SK-N-SH treated with all-trans-retinoic acid at 6 μM for 48 hours (cell line): Measurements from ENCODE around the gene DHPS.

Experiments used
- ATAC-seq: fragments of 200-7000 bp; cut with Tn5 transposase; 3 replicates; pipeline ENCODE4 v1.9.1; 2020; ENCODE audit warnings: mild to moderate bottlenecking, moderate library complexity
- ARNTL ChIP-seq: fragments of 450-650 bp; formaldehyde crosslinking; IDR thresholded peaks from 2 replicates; pipeline ENCODE4 v1.5.0; 2020; ENCODE audit warnings: low read depth, mild to moderate bottlenecking, moderate library complexity, borderline replicate concordance
- BACH2 ChIP-seq: fragments of 250-450 bp; sonication (Bioruptor Pico); IDR thresholded peaks from 2 replicates; pipeline ENCODE4 v1.9.0; 2021; ENCODE audit warnings: mild to moderate bottlenecking, borderline replicate concordance
- CSDC2 ChIP-seq: fragments of 250-450 bp; sonication (Bioruptor Pico); IDR thresholded peaks from 2 replicates; pipeline ENCODE4 v1.5.0; 2020; ENCODE audit warnings: mild to moderate bottlenecking, moderate library complexity
- ESRRG ChIP-seq: fragments of 250-450 bp; sonication (Bioruptor Pico); IDR thresholded peaks from 2 replicates; pipeline ENCODE4 v1.6.1; 2021; ENCODE audit warnings: mild to moderate bottlenecking
- GLIS3 ChIP-seq: fragments of 250-450 bp; sonication (Bioruptor Pico); IDR thresholded peaks from 2 replicates; pipeline ENCODE4 v1.5.0; 2020; ENCODE audit warnings: mild to moderate bottlenecking, moderate library complexity
- OSR1 ChIP-seq: fragments of 250-450 bp; sonication (Bioruptor Pico); IDR thresholded peaks from 2 replicates; pipeline ENCODE4 v1.8.0; 2022; ENCODE audit warnings: moderate library complexity, mild to moderate bottlenecking, inconsistent platforms
- PATZ1 ChIP-seq: fragments of 250-450 bp; sonication (Bioruptor Pico); IDR thresholded peaks from 2 replicates; pipeline ENCODE4 v1.8.0; 2020; ENCODE audit warnings: mild to moderate bottlenecking, moderate library complexity, borderline replicate concordance
- POU6F1 ChIP-seq: fragments of 250-450 bp; sonication (Bioruptor Pico); IDR thresholded peaks from 2 replicates; pipeline ENCODE4 v1.8.0; 2021; ENCODE audit warnings: low read depth, mild to moderate bottlenecking, moderate library complexity, borderline replicate concordance
- PPARA ChIP-seq: fragments of 250-450 bp; sonication (Bioruptor Pico); IDR thresholded peaks from 2 replicates; pipeline ENCODE4 v1.5.0; 2020; ENCODE audit warnings: mild to moderate bottlenecking, borderline replicate concordance
- RARB ChIP-seq: fragments of 250-450 bp; sonication (Bioruptor Pico); IDR thresholded peaks from 2 replicates; pipeline ENCODE4 v1.8.0; 2021; ENCODE audit warnings: mild to moderate bottlenecking, moderate library complexity
- SNAI2 ChIP-seq: fragments of 250-450 bp; sonication (Bioruptor Pico); IDR thresholded peaks from 2 replicates; pipeline ENCODE4 v1.5.0; 2020; ENCODE audit warnings: mild to moderate bottlenecking, moderate library complexity
- TCF4 ChIP-seq: fragments of 250-450 bp; sonication (Bioruptor Pico); IDR thresholded peaks from 2 replicates; pipeline ENCODE4 v1.8.0; 2021; ENCODE audit warnings: mild to moderate bottlenecking, moderate library complexity, borderline replicate concordance
- TOX ChIP-seq: fragments of 250-450 bp; sonication (Bioruptor Pico); IDR thresholded peaks from 2 replicates; pipeline ENCODE4 v1.8.0; 2021; ENCODE audit warnings: mild to moderate bottlenecking, moderate library complexity, borderline replicate concordance
- ZC3H10 ChIP-seq: fragments of 250-450 bp; sonication (Bioruptor Pico); IDR thresholded peaks from 2 replicates; pipeline ENCODE4 v1.5.1; 2021; ENCODE audit warnings: mild to moderate bottlenecking, moderate library complexity
- ZFP3 ChIP-seq: fragments of 250-450 bp; sonication (Bioruptor Pico); IDR thresholded peaks from 2 replicates; pipeline ENCODE4 v1.5.0; 2020; ENCODE audit warnings: mild to moderate bottlenecking, moderate library complexity
- ZFP30 ChIP-seq: fragments of 450-650 bp; formaldehyde crosslinking; IDR thresholded peaks from 2 replicates; pipeline ENCODE4 v1.5.0; 2022; ENCODE audit warnings: mild to moderate bottlenecking, moderate library complexity
- ZNF565 ChIP-seq: fragments of 450-650 bp; formaldehyde crosslinking; conservative IDR thresholded peaks from 2 replicates; pipeline ENCODE4 v1.5.0; 2020; ENCODE audit warnings: low read depth, mild to moderate bottlenecking, moderate library complexity
- ZNF70 ChIP-seq: fragments of 450-650 bp; formaldehyde crosslinking; IDR thresholded peaks from 2 replicates; pipeline ENCODE4 v1.5.0; 2020; ENCODE audit warnings: mild to moderate bottlenecking, moderate library complexity
- ZNF8 ChIP-seq: fragments of 450-650 bp; formaldehyde crosslinking; IDR thresholded peaks from 2 replicates; pipeline ENCODE4 v1.5.0; 2020; ENCODE audit warnings: mild to moderate bottlenecking, moderate library complexity
- TF ChIP-seq, protein P1 (sequence below): fragments of 250-450 bp; sonication (Bioruptor Pico); IDR thresholded peaks from 2 replicates; pipeline ENCODE4 v1.5.1; 2020; ENCODE audit warnings: low read depth, mild to moderate bottlenecking, moderate library complexity
- TF ChIP-seq, protein P2 (sequence below): fragments of 250-450 bp; sonication (Bioruptor Pico); IDR thresholded peaks from 2 replicates; pipeline ENCODE4 v1.5.1; 2021; ENCODE audit warnings: mild to moderate bottlenecking, moderate library complexity

Gene DHPS

DNA sequence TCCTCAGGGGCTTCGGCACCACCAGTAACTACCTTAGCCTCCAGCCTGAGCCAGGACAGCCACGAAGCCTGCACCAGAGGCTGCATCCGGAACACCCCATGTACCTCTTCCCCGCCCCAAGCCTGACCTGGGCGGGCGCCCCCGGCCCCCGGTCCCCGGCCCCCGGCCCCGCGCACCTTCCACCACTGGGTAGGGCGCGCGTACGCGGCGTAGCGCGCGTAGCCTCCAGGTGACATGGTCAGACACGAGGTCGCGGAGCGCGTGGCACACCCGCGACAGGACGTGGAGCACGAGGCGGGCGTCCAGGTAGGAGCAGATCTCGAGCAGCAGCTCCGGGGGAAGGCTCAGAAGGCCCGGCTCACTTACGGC is 14.3 kb upstream of the DHPS start (continued):
- TF ChIP-seq POU6F1 (CRISPR knock-in tag) (no peak), PPARA (CRISPR knock-in tag) (no peak), ZC3H10 (CRISPR knock-in tag) (no peak), GLIS3 (CRISPR knock-in tag) (no peak), ZNF8 (CRISPR knock-in tag) (no peak)

GRCh38 chr19:12695514-12695913 is 13.8 kb upstream of the DHPS start:
- no peak for TF ChIP-seq ZNF8 (CRISPR knock-in tag)
- TF ChIP-seq, protein P1, sequence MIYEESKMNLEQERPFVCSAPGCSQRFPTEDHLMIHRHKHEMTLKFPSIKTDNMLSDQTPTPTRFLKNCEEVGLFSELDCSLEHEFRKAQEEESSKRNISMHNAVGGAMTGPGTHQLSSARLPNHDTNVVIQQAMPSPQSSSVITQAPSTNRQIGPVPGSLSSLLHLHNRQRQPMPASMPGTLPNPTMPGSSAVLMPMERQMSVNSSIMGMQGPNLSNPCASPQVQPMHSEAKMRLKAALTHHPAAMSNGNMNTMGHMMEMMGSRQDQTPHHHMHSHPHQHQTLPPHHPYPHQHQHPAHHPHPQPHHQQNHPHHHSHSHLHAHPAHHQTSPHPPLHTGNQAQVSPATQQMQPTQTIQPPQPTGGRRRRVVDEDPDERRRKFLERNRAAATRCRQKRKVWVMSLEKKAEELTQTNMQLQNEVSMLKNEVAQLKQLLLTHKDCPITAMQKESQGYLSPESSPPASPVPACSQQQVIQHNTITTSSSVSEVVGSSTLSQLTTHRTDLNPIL (CRISPR knock-in tag) = no peak
- no peak for TF ChIP-seq TCF4 (CRISPR knock-in tag)
- TF ChIP-seq ZFP3 (CRISPR knock-in tag) = no peak
- TF ChIP-seq ARNTL (CRISPR knock-in tag) = no peak
- no peak for TF ChIP-seq ZC3H10 (CRISPR knock-in tag)
- TF ChIP-seq BACH2 (CRISPR knock-in tag) = no peak
- TF ChIP-seq TOX (CRISPR knock-in tag) = no peak
- no peak for TF ChIP-seq PPARA (CRISPR knock-in tag)
- TF ChIP-seq OSR1 (CRISPR knock-in tag) = no peak
- no peak for TF ChIP-seq ZNF565
- no peak for TF ChIP-seq SNAI2
- no peak for TF ChIP-seq RARB (CRISPR knock-in tag)
- TF ChIP-seq ZFP30 (CRISPR knock-in tag) = no peak
- no peak for TF ChIP-seq ESRRG (CRISPR knock-in tag)
- TF ChIP-seq, protein P2, sequence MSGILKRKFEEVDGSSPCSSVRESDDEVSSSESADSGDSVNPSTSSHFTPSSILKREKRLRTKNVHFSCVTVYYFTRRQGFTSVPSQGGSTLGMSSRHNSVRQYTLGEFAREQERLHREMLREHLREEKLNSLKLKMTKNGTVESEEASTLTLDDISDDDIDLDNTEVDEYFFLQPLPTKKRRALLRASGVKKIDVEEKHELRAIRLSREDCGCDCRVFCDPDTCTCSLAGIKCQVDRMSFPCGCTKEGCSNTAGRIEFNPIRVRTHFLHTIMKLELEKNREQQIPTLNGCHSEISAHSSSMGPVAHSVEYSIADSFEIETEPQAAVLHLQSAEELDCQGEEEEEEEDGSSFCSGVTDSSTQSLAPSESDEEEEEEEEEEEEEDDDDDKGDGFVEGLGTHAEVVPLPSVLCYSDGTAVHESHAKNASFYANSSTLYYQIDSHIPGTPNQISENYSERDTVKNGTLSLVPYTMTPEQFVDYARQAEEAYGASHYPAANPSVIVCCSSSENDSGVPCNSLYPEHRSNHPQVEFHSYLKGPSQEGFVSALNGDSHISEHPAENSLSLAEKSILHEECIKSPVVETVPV (CRISPR knock-in tag) = no peak
- no peak for ATAC-seq

- ATAC-seq = no peak
Observed at GRCh38 chr19:12695096-12695495, 13.4 kb upstream of the DHPS start.

More at GRCh38 chr19:12695096-12695495, 13.4 kb upstream of the DHPS start:
- TF ChIP-seq ZNF70 (CRISPR knock-in tag) = no peak
- TF ChIP-seq ESRRG (CRISPR knock-in tag) = no peak
- TF ChIP-seq TOX (CRISPR knock-in tag) = no peak
- TF ChIP-seq BACH2 (CRISPR knock-in tag) = no peak
- TF ChIP-seq PATZ1 (CRISPR knock-in tag) = no peak
- no peak for TF ChIP-seq TCF4 (CRISPR knock-in tag)
- no peak for TF ChIP-seq OSR1 (CRISPR knock-in tag)
- TF ChIP-seq ZFP3 (CRISPR knock-in tag) = no peak
- TF ChIP-seq, protein P1 (CRISPR knock-in tag) = no peak
- TF ChIP-seq ARNTL (CRISPR knock-in tag) = no peak
- no peak for TF ChIP-seq CSDC2 (CRISPR knock-in tag)
